VCaP (cell line): ENCODE data around the gene SOCS3.
A peak's percentile ranks its signal among the peaks of the same experiment; 100 is the strongest.

Source experiments
- H3K27ac ChIP-seq: fragments of 450-650 bp; 2 replicates; pipeline ENCODE4 v1.5.1; 2017
- TF ChIP-seq, protein P1 (sequence below): fragments of 450-650 bp; conservative IDR thresholded peaks from 2 replicates; pipeline ENCODE4 v1.5.1; 2017; ENCODE audit warnings: mild to moderate bottlenecking, moderate library complexity

Gene SOCS3

DNA sequence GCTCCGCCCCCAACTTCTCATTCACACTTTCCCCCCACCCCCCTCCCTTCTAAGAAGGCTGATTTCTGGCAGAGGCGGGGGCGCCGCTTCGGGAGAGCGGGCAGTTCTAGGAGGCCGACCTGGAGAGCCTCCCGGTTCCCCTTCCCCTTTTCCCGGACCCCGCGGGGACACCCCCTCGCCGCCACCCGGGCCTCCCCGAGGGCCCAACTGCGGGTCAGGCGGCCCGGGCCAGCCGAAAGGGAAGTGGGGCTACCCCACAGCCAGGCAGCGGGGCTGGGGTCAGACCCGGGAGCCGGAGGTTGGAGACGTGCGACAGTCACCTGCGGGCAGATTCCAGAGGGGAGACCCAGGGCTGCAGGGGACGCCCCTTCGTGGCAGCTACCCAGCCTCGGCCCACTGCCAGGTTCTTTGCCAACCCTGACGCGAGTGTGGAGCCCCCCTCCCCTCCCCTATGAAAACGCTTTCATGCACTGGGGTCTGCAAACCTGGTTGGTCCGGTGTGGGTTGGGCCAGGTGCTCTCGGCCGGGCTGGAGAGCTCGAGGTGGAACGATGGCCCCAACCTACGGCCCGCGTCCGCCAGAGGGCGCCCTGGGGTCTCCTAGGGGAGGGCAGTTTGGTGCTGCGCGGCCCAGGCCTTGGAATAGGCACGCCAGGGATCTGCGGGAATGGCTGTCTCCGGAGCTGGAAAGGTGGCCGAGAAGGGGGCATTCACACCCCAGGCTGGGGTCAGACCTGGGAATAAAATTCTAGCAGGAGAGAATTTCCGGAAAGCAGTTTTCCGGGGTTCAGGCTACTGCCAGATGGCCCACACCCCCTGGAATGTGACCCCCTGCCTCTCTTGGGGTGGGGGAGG lies 721 bp upstream of the SOCS3 start:
- TF ChIP-seq, protein P1, sequence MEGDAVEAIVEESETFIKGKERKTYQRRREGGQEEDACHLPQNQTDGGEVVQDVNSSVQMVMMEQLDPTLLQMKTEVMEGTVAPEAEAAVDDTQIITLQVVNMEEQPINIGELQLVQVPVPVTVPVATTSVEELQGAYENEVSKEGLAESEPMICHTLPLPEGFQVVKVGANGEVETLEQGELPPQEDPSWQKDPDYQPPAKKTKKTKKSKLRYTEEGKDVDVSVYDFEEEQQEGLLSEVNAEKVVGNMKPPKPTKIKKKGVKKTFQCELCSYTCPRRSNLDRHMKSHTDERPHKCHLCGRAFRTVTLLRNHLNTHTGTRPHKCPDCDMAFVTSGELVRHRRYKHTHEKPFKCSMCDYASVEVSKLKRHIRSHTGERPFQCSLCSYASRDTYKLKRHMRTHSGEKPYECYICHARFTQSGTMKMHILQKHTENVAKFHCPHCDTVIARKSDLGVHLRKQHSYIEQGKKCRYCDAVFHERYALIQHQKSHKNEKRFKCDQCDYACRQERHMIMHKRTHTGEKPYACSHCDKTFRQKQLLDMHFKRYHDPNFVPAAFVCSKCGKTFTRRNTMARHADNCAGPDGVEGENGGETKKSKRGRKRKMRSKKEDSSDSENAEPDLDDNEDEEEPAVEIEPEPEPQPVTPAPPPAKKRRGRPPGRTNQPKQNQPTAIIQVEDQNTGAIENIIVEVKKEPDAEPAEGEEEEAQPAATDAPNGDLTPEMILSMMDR, result peak; percentile 98
- H3K27ac ChIP-seq, result peak overlapping the region; percentile 68

DNA sequence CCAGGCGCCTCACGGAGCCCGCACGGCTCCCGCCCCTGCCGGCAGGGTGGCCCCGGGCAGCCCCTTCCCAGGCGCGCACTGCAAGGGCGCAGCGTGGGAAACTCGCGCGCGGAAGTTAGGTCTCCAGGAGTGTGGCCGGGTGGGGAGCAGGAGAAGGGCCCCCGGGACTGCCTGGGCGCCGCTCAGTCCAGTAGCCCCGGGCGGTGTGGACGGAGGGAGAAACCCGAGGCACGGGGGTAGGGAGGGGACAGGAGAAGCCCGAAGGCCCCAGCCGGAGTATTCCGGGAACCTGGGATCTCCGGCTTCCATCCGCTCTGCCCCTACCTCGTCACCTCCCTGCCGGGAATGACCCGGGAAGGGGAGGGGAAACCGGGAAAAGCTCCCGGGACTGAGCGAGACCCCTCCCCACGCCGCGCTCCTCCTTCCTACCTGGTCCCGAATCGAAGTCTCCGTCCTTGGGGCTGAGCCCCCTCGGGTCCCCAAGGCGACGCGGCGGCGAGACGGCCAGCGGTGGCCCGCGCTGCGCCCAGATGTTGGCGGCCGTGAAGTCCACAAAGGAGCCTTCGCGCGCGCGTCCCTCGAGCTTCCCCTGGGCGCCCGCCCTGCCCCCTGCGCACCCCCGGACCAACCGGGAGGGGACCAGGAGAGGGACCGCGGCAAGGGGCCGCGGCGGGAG lies 418 bp downstream of the SOCS3 start:
- TF ChIP-seq, protein P1, result no peak
- peak overlapping the region; percentile 68 for H3K27ac ChIP-seq

DNA sequence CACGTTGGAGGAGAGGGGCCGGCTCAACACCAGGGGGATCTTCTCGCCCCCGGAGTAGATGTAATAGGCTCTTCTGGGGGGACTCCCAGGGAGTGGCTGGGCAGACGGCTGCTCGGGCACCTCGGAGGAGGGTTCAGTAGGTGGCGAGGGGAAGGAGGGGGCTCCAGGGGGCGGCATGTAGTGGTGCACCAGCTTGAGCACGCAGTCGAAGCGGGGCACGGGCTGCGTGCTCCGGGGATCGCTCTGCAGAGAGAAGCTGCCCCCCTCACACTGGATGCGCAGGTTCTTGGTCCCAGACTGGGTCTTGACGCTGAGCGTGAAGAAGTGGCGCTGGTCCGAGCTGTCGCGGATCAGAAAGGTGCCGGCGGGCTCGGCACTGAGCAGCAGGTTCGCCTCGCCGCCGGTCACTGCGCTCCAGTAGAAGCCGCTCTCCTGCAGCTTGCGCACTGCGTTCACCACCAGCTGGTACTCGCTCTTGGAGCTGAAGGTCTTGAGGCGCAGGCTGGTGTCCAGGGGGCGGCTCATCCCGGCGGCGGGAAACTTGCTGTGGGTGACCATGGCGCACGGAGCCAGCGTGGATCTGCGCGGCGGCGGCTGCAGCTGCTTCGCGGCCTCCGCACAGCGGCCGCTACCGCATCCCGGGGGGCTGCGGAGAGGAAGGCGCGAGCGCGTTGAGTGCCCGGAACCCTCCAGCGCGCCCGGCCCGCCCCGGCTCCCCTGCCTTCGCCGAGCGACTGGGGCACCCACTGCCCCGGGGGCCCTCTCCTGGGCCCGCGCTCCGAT lies 1.1 kb downstream of the SOCS3 start:
- TF ChIP-seq, protein P1, result no peak
- no peak overlapping the region for H3K27ac ChIP-seq

DNA sequence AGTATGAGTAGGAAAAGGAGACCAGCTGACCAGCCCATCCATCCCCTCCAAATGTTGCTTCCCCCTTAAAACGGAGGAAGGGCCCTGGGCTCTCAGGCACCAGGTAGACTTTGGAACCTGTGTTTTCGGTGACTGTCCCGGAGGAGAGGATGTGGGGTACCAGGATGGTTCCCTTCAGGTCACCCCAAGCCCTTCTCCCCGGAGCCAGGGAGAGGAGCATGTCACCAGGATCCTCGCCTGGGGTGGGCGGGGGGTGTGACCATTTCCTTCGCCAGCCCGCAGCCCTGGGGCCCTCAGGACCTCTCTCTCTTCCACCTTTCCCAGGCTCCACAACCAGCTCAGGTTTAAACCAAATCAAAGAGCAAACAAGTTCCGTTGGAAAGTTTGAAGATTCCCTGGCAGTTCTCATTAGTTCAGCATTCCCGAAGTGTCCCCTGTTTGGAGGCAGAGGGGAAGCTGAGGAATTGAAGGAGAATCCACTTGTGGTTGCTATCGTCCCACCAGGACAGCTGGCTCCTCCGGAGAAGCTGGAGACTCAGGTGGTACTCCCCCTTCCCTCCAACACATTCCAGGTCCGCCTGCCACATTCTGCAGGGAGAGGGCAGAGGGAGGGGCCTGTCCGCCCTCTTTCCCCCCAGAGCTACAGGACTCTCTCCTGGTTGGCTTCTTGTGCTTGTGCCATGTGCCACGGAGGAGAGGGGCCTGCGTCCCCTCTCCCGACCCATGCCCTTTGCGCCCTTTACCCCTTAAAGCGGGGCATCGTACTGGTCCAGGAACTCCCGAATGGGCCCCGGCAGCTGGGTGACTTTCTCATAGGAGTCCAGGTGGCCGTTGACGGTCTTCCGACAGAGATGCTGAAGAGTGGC lies 2.0 kb downstream of the SOCS3 start:
- TF ChIP-seq, protein P1, result no peak
- no peak overlapping the region for H3K27ac ChIP-seq

DNA sequence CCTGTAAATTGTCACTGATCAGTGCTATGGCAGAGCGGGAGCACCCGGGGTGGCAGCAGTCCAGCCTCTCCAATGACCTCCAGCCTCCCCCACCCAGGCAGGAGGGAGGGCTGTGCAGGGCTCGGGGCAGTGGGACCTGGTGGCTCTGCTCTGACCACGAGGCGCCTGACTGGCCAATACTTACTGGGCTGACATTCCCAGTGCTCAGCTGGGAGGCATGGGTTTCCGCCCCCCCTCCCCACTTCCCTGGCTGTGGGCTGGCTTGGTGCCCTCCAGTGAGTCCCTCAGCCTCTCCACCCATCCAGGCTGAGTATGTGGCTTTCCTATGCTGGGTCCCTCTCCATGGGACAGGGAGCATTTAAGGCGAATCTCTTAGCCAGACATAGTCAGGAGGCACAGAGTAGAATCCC lies 2.7 kb downstream of the SOCS3 start:
- no peak overlapping the region for H3K27ac ChIP-seq
- TF ChIP-seq, protein P1, result no peak

DNA sequence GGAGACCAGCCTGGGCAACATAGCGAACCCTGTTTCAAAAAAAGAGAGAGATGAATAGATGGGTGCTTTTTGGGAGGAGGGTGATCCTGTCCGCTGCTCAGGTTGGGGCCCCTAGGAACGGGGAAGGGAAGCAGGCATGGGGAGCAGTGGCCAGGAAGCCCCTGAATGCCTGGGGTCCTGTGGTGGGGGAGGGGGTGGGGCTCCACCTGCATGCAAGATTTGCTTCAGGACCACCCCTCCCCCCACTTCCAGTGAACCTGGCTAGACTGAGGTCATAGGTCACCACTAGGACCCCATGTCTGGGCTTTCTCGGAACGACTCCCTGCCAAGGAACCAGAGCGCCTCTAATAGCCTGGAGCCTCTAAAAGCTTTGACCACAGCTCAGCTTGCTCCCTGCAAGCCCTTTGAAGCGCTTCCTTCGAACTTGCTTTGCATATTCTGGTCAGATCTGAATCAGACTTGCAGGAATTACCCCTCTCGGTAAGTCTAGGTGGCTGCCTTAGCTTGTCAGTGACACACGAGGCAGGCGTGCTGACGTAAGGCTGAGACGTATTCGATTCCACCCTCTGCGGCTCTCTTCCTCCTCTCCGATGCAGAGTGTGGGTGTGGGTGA lies 3.7 kb downstream of the SOCS3 start:
- TF ChIP-seq, protein P1, result no peak
- H3K27ac ChIP-seq, result no peak overlapping the region
